ENCODE measurements around the gene FN3K.
"Not testable (repeated sequence)": the region's sequence is repeated elsewhere in the genome, so short reads cannot be mapped to it uniquely, and the experiment has no call there.

Gene FN3K

GRCh38 chr17:82775001-82775823 lies 39.8 kb downstream of the FN3K start:
- peak; percentile 36 for DNase-seq (ENCODE audit: low spot score)

DNA sequence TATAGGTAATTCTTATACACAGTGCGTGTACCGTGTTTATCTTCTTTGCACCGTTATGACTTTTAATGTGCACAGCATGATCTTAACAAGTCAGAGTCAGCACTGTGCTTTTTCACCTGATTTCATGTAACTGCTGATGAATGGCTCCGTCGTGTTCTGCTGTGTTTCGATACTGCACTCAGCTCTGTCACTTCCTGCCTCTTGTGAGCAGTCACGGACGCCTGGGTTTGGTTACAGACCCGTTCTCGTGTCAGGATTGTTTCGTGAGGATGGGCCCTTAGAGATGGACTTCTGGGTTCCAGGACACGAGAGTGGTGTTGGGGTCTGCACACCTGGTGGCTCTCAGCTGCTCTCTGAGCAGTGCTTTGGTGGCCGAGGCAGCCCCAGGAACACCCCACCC lies 41.0 kb downstream of the FN3K start:
- DNase-seq (ENCODE audit: low spot score): no peak

GRCh38 chr17:82777778-82778375 lies 42.5 kb downstream of the FN3K start:
- DNase-seq (ENCODE audit: low spot score): not testable (repeated sequence)

DNA sequence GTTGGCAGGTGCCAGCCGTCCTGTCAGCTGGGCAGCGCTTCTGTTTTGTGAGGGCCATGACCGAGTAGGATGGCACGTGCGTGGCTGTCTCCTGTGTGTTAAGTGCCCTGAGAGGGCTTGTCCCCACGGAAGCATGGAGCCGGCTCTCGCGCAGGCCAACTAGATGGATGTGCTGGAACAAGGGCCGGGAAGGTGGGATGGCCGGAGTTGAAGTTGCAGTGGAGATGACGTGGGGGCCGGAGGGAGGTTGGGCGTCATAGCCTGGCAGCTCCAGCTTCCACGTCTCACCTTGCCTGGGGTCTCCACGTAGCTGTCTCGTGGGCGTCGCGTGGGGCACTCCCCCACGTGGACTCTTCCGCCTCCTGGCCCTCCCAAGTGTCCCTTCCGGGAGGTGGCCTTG lies 44.1 kb downstream of the FN3K start:
- no peak for DNase-seq (ENCODE audit: low spot score)

DNA sequence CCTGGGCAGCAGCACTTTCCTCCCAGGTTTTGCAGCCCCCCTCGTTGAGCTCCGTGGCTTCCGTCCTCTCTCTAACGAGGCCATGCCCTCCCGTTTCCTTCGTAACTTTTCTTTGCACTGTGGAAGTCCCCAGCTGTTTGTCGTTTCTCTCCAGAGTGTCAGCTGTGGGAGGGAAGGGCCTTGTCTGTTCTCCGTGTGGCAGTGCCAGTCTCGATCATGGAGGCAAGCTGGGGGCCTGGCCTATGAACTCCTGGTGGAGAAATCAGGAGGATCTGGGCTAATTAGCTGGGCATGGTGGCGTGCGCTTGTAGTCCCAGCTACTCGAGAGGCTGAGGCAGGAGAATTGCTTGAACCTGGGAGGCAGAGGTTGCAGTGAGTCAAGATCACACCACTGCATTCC lies 44.8 kb downstream of the FN3K start:
- no peak for DNase-seq (ENCODE audit: low spot score)

DNA sequence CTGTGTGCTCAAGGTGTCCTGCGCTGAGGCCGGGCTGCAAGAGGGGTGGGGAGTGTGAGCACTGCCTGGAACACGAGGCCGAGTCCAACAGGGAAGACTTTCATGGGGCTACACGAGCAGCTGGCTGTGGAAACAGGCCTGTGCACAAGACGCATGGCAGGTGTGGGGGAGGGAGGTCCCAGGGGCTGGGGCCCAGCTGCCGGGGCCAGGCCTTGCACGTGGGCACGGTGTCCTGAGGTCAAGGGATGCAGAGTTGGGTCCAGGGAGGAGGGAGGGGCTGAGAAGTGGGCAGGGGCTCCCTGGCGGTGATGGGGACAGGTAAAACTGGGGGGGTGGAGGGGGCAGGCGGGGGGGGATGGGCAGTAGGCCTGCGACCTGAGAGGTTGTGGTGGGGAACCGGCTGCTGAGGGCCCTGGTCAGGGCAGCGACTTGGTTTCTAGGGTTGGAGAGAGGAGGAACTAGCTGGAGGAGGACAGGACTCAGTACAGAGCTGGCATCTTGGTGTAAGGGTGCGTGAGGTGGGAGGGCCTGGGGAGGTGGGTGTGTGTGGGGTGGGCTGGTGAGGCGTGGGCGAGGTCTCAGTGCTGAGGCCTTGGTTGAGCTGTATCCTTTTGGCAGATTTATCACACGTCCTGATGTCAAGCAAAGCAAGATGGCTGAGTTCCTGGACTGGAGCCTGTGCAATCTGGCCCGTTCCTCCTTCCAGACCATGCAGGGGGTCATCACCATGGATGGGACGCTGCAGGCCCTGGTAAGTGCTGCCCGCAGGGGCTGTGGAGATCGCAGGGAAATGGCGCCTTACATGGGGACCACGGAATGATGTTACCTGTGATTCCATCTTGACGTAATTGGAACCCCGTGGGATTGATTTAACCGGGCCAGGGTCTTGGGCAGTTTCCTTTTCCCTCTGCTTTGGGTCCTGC lies 45.8 kb downstream of the FN3K start:
- no peak for DNase-seq (ENCODE audit: low spot score)

DNA sequence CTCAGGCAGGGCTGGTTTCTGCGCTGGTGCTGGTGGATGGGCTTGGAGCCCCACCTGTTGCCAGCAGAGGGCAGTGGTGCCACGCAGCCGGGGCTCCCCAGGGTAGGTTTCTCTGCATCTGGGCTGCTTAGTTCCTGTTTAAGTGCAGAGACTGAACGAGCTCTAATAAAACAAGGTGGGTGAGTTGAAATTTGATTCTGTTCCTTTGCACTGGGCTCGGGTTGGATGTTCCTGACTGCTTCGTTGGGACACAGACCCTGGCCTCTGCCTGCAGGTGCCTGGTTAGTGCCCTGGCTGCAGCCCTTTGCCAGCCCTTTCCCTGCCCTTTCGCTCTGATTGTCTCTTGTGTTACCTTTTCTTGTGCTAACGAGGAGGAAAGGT lies 46.5 kb downstream of the FN3K start:
- DNase-seq (ENCODE audit: low spot score): peak; percentile 86

- no peak for DNase-seq (ENCODE audit: low spot score)
Measured at GRCh38 chr17:82782657-82783207, 47.3 kb downstream of the FN3K start.

GRCh38 chr17:82783498-82783897 lies 48.1 kb downstream of the FN3K start:
- no peak for DNase-seq (ENCODE audit: low spot score)

DNA sequence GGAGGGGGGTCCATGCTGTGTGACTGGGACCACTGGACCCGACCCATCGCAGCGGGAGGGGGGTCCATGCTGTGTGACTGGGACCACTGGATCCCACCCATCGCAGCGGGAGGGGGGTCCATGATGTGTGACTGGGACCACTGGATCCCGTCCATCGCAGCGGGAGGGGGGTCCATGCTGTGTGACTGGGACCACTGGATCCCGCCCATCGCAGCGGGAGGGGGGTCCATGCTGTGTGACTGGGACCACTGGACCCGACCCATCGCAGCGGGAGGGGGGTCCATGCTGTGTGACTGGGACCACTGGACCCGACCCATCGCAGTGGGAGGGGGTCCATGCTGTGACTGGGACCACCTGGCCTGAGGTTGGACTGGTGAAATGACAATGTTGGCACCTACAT lies 50.2 kb downstream of the FN3K start:
- DNase-seq (ENCODE audit: low spot score): not testable (repeated sequence)

DNA sequence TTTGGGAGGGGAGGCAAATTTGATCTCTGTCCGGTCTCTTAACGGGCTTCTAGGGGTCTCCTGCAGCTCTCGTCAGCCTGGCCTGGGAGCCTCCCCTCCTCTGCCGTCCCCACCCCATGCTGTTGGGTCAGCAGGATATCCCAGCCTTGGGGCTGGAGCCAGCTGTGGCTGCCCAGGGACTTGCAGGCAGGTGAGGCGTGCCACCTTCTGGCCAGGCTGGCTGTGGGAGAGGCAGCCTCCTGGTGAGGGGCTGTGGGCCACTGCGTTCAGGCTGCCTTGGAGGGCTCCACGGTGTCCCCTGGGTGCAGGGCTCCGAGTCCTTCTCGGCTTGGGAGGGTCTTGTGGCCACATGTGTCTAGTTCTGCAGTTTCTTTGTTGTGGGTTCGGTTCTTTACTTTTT lies 51.0 kb downstream of the FN3K start:
- no peak for DNase-seq (ENCODE audit: low spot score)

DNA sequence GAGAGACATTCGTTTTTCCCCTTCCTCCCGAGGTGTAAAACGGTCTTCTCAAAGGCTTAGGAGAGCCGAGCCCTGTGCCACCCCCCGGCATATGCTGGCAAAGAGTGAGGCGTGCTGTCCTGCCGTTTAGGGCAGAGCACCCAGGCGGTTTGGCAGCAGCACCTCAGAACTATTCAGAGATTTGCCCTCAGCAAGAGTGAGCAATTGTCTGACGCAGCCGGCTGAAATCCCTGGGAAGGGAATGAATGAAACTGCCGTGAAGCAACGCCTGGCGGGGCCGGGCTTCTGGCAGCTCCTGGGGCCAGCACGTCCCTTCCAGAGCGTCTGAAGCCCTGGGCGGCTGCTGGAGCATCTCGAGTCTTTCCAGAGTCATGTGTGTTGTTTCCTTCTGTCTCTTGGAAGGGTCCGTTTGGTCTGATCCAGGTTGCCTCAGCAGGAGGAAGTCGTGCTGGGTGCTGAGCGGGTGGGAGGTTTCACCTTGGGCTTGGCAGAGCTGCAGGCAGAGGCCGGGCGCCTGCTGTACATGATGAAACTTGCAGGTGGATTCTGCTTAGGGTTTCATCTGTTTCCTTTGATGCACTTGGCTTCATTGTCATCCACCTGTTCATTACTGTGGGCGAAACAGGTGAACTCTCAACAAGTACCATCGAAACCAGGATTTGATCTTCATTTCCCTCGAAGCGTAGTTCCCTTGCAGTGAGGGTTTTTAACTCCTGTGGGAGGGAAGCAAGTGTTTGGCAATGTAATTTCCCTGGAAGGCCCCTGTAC lies 51.9 kb downstream of the FN3K start:
- no peak for DNase-seq (ENCODE audit: low spot score)

DNA sequence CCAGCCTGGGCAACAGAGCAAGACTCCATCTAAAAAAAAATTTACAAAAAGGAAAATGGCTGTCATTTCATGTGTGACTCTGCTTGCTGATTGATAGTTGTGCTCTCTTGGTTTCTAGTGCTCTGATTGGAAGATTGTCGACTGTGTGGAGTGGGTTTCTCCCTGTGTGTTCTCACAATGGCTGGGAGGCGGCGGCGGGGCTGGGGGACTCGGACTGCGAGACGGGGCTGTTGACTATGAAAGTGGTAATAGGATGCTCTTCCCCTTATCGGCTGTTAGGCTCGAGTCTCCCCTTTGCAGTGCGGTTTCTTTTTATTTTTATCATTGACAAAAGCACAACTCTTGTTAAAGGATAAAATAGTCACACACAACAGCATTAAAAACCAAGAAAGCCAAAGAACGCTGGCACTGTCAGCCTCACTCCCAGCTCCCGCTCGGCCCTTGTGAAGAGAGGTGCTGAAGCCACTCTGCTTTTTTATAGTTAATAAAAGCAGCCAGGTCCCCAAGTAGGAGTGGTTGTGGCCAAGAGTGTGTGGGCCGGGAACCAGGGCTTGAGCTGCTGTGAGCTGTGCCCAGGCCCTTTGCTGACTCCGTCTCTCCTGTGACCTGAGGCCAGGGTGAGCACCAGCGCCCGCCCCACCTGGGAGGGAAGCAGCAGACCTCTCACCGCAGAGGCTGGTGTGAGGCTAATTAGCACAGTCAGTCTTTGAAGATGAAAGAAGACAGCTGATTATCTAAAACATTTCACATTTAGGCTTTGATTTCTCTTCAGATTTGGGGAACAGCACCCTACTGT lies 53.0 kb downstream of the FN3K start:
- no peak for DNase-seq (ENCODE audit: low spot score)

DNA sequence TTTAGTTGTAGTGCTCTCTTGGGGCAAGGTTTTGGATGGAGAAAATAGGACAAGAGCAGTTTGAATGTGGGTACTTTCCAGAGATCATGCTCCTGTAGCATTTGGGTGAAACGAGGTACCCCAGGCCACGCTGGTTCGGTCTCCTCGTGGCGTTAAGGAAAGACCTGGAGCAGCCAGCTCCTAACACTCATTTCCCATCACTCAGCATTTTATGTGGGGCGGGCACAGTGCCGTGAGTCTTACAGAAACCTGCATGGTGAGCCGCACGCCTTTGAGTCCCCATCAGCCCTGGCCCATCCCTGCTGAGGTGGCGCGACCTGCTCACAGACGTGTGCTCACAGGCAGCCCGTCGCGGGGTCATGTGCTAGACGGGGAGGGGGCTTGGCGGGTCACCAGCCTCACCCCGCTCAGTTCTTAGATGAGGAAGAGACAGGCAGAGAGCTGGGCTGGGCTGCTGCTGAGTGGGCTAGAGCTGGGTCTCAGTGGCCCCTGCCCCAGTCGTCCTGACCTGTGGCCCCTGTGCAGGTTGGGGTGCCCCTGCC lies 53.7 kb downstream of the FN3K start:
- DNase-seq (ENCODE audit: low spot score): no peak

GRCh38 chr17:82789806-82790205 lies 54.4 kb downstream of the FN3K start:
- no peak for DNase-seq (ENCODE audit: low spot score)

DNA sequence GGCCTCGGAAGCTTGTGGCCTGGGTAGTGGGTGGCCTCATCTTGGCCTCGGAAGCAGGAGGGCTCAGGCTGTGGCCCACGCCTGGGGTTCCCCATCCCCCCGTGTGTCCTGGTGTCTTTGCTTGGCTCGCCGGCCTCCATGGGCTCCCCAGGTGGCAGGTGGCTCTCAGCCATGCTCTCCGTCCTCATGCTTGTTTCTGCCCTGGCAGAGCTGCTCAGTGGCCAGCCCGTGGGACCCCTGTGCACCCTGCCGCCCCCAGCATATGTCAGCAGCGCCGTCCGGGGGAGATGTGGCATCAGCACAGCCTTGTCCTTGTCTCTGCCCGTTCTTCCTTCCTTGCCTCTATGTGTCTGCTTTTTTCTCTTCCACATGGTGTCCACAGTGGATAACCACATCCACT lies 55.0 kb downstream of the FN3K start:
- no peak for DNase-seq (ENCODE audit: low spot score)

DNA sequence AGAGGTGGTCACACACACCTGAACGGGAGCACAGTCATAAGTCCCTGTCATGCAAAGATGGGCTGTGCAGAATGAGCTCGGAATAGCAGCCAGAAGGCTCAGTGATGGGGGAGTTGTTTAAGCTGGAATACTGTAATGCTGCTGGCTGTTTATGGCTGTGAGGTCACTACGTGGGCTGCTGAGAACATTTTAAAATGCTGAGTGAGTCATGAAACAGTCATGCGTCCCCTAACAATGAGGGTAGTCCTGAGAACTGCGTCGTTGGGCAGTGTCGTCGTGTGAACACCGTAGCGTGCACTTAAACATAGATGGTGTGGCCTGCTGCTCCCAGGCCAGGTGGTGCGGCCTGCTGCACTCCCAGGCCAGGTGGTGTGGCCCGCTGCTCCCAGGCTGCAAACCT lies 56.1 kb downstream of the FN3K start:
- no peak for DNase-seq (ENCODE audit: low spot score)

DNA sequence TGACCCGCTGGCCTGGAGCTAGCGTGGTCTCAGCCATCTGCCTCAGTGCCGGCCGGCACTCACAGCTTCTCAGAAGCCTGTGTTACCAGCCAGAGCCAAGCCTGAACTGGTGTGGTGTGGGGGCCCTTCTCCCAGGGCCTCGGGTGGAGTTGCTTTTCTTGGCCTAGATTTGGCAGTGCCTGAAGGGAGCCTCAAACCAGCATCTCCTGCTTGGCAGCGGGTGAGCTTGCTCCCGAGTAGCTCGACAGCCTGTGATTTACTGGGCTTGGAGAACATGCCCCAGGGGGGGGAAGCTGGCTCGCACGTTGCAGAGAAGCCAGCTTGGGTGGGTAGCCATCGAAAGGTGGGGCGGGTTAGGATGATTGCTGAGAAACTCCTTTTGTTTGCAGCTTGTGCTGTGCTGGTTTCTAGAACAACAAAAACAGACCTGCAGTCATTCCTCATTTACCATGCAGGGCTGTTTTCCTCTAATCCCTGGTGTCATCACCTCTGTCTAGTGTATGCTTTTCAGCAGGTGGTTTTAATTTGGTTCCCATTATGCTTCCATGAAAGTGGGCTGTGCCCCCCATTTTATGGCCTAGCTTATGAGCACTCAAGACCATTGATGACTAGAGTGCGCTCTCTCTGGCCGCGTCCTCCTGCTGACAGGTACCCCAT lies 58.7 kb downstream of the FN3K start:
- DNase-seq (ENCODE audit: low spot score): no peak

DNA sequence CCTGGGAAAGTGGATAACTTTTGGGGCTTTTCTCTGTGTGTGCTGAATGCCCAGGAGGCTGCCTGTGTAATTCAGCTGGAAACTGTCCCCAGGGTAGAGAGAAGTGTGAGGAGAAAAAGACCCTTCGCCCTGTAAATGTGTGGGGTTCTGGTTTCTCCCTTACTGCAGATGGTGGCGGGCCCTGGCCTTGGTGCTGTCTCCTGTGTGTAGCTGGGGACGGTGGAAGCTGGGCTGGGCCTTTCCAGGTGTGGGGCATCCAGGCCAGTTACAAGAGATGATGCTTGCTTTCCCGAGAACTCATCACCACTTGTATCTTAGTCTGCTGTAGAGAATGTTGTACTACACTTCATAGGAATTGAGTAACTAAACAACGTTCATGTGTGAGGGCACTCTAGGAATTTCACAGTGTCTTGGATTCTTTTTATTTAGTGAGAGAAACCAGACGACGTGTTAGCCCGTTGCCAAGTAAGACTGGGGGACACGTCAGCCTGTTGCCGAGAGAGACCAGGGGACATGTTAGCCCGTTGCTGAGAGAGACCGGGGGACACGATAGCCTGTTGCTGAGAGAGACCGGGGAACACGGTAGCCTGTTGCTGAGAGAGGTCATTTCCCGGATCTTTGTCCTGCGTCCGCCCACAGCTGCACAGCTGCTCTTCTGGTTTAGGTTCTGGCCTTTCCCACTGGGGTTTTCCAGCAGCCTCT lies 59.5 kb downstream of the FN3K start:
- no peak for DNase-seq (ENCODE audit: low spot score)
